CD4-positive, CD25-positive, alpha-beta regulatory T cell (primary cell): Measurements from ENCODE around the gene WWOX. TPM values are rescaled to one million over a fixed set of nuclear protein-coding genes. Genes with fewer than 3 reads are reported as not detected.

Experiments used
- ATAC-seq, 2 donors: fragments of 150-1000 bp; cut with Tn5 transposase; one replicate each; pipeline ENCODE4 v1.10.0; 2021; ENCODE audit warnings: low read depth in 2 of 2, moderate number of reproducible peaks in 2 of 2, moderate library complexity in 1 of 2
- DNase-seq, 3 donors: peaks; one replicate each; pipeline versions ENCODE4 v3.0.0 to v3.0.0-alpha.2; 2012 to 2022; ENCODE audit warnings: mixed read lengths in 1 of 3
- H3K27ac ChIP-seq: one replicate; pipeline ENCODE4 v1.7.0; 2013; ENCODE audit warnings: mild to moderate bottlenecking, low read length; ENCODE audit not compliant: insufficient read depth, poor library complexity, severe bottlenecking
- H3K27me3 ChIP-seq: one replicate; pipeline ENCODE4 v1.7.0; 2013; ENCODE audit warnings: low read length; ENCODE audit not compliant: control insufficient read depth, insufficient read depth
- H3K36me3 ChIP-seq: one replicate; pipeline ENCODE4 v1.7.0; 2013; ENCODE audit warnings: mild to moderate bottlenecking, low read length, moderate library complexity; ENCODE audit not compliant: control insufficient read depth, insufficient read depth
- H3K4me1 ChIP-seq: 2 replicates; pipeline ENCODE4 v1.7.0; 2013; ENCODE audit warnings: mild to moderate bottlenecking, low read length; ENCODE audit not compliant: insufficient read depth, control insufficient read depth, poor library complexity, severe bottlenecking
- H3K4me3 ChIP-seq: one replicate; pipeline ENCODE4 v1.7.0; 2013; ENCODE audit warnings: low read depth, mild to moderate bottlenecking, low read length, moderate library complexity
- H3K9me3 ChIP-seq, 2 experiments: 1 replicate in 1 of 2; 2 replicates in 1 of 2; pipeline ENCODE4 v1.7.0; 2013; ENCODE audit warnings: low read length in 2 of 2, mild to moderate bottlenecking in 1 of 2, moderate library complexity in 1 of 2; ENCODE audit not compliant: control insufficient read depth in 2 of 2
- H3K27ac Mint-ChIP-seq, 3 donors: one replicate each; pipeline ENCODE4 v1.8.0; 2020 to 2022; ENCODE audit warnings: mild to moderate bottlenecking in 3 of 3, mixed read lengths in 3 of 3, moderate library complexity in 2 of 3
- H3K27me3 Mint-ChIP-seq: one replicate; pipeline ENCODE4 v1.8.0; 2022; ENCODE audit warnings: mild to moderate bottlenecking, mixed read lengths
- H3K36me3 Mint-ChIP-seq: one replicate; pipeline ENCODE4 v1.8.0; 2020; ENCODE audit warnings: mixed read lengths
- H3K4me1 Mint-ChIP-seq, 4 donors: one replicate each; pipeline ENCODE4 v1.8.0; 2020 to 2022; ENCODE audit warnings: mixed read lengths in 4 of 4, mild to moderate bottlenecking in 1 of 4
- H3K4me3 Mint-ChIP-seq, 4 donors: one replicate each; pipeline ENCODE4 v1.8.0; 2020 to 2022; ENCODE audit warnings: mild to moderate bottlenecking in 4 of 4, mixed read lengths in 4 of 4, moderate library complexity in 3 of 4
- H3K9me3 Mint-ChIP-seq, 7 donors: one replicate each; pipeline ENCODE4 v1.8.0; 2020 to 2022; ENCODE audit warnings: mixed read lengths in 7 of 7, mild to moderate bottlenecking in 3 of 7, moderate library complexity in 2 of 7
- polyA plus RNA-seq, 4 donors: library from polyadenylated mRNA; unstranded; fragments of 300-500 nt; fragmentation: Illumina TruSeq; gene quantifications; one replicate each; pipeline ENCODE4 v1.2.3, GENCODE V29; 2021
- total RNA-seq: library from RNA; stranded (reverse); gene quantifications from one replicate; pipeline ENCODE4 v1.2.3, GENCODE V29; 2022

The WWOX gene
- total and polyA plus RNA-seq, 5 donors from 2014 or later: 10.3 to 18.6 (median 12.8) TPM

- ATAC-seq: no peak
- H3K27ac ChIP-seq: no peak overlapping the region
- H3K36me3 ChIP-seq: no peaks in the 10 kb centered on the region
- H3K9me3 Mint-ChIP-seq: no peaks in the 10 kb centered on the region
- H3K4me3 Mint-ChIP-seq: no peak overlapping the region
- DNase-seq: no peak
- no peaks in the 10 kb centered on the region for H3K27me3 ChIP-seq
- no peaks in the 10 kb centered on the region for H3K9me3 ChIP-seq
- no peak overlapping the region for H3K4me3 ChIP-seq
- H3K4me1 Mint-ChIP-seq: peaks cover 0 to 4% (median 0%) of the 10 kb centered on the region in 4 donors
- no peaks in the 10 kb centered on the region for H3K4me1 ChIP-seq
- no peaks in the 10 kb centered on the region for H3K36me3 Mint-ChIP-seq
- no peak overlapping the region for H3K27ac Mint-ChIP-seq
- no peaks in the 10 kb centered on the region for H3K27me3 Mint-ChIP-seq
Observed at GRCh38 chr16:79013930-79014660, 914.6 kb downstream of the WWOX start.

DNA sequence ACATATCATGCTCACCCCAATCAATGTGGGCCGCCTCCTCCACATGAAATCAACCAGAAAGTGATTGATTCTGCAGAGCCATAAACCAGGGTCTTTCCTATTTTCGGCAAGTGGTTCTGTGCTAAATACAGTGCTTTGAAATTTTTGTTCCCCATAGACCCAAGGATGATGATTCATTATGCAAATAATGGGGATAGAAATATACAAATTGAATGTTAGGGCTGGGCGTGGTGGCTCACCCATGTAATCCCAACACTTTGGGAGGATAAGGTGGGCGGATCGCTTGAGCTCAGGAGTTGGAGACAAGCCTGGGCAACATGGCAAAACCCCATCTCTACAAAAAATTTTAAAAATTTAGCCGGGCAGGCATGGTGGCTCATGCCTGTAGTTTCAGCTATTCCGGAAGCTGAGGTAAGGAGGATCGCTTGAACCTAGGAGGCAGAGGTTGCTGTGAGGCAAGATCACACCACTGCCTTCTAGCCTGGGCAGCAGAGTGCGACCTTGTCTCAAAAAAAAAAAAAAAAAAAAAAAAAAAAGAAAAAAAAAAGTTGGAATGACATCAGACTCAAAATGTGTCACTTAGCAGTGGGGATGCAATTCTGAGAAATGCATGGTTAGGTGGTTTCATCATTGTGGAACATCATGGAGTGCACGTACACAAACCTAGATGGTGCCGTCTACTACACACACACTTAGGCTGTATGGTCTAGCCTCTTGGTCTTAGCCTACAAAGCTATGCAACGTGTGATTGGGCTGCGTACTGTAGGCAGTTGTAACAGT is 919.4 kb downstream of the WWOX start:
- no peak for ATAC-seq
- Histone ChIP-seq H3K27me3 (no peaks in the 10 kb centered on the region), H3K9me3 (no peaks in the 10 kb centered on the region), H3K4me1 (no peaks in the 10 kb centered on the region), H3K27ac (no peak overlapping the region), H3K36me3 (no peaks in the 10 kb centered on the region), H3K4me3 (no peak overlapping the region)
- H3K36me3 Mint-ChIP-seq: no peaks in the 10 kb centered on the region
- H3K27me3 Mint-ChIP-seq: no peaks in the 10 kb centered on the region
- no peak overlapping the region for H3K4me3 Mint-ChIP-seq
- DNase-seq: no peak
- no peak overlapping the region for H3K27ac Mint-ChIP-seq
- no peaks in the 10 kb centered on the region for H3K4me1 Mint-ChIP-seq
- H3K9me3 Mint-ChIP-seq: no peaks in the 10 kb centered on the region

DNA sequence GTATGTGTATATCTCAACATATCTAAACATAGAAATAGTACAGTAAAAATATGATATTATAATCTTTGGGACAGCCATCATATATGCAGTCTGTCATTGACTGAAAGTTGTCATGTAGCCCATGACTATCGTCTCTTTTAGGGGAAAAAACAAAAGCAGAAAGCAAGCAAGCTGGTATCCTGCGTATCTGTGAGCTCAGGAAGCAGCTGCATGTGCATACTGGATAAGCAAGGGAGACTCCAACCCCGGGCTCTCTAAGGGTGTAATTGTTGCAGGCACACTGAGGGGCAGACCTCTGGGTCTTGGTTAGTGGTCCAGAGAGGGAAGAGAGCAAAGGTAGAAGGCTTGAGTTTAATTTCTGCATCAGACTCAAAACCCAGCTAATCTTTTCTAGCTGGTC is 920.0 kb downstream of the WWOX start:
- no peak for ATAC-seq
- Histone ChIP-seq H3K27me3 (no peaks in the 10 kb centered on the region), H3K27ac (no peak overlapping the region), H3K4me1 (no peaks in the 10 kb centered on the region), H3K9me3 (no peaks in the 10 kb centered on the region), H3K4me3 (no peak overlapping the region), H3K36me3 (no peaks in the 10 kb centered on the region)
- Mint-ChIP-seq H3K36me3 (no peaks in the 10 kb centered on the region), H3K4me3 (no peak overlapping the region), H3K9me3 (no peaks in the 10 kb centered on the region), H3K4me1 (no peaks in the 10 kb centered on the region), H3K27me3 (no peaks in the 10 kb centered on the region), H3K27ac (no peak overlapping the region)
- DNase-seq: no peak

DNA sequence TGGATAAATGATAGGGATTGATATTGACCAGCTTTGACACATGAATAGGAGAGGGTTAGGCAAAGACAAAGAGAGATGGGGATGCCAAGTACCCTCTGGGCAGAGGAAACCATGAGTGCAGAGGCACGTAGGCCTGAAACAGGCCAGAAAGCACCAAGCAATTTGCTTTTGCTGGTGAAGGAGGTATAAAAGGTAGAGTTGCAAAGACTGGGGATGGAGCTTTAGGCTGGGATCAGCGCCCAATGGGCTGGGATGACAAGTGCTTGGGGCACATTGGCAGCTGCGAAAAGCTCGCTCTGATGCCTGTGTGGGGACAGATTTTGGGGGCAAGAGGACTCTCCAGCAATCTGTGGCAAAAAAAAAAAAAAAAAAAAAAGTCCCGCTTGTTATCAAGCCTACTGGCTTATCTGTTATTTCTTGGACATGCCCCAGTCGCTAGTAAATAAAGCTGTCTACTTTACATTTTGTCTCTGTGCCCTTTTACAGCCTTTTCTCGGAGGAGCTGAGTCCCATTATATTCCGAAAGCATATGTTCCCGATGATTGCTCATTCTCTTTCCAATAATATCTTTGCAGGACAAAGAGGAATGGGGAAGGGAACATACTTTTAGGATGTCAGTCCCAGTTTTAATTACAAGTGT is 922.7 kb downstream of the WWOX start:
- no peak overlapping the region for H3K4me3 ChIP-seq
- no peak for ATAC-seq

GRCh38 chr16:79026117-79026516 is 926.7 kb downstream of the WWOX start:
- Histone ChIP-seq H3K27ac (no peak overlapping the region), H3K4me3 (no peak overlapping the region), H3K4me1 (no peaks in the 10 kb centered on the region), H3K9me3 (no peaks in the 10 kb centered on the region), H3K27me3 (no peaks in the 10 kb centered on the region), H3K36me3 (no peaks in the 10 kb centered on the region)
- peaks cover 4% of the 10 kb centered on the region for H3K36me3 Mint-ChIP-seq
- no peaks in the 10 kb centered on the region for H3K9me3 Mint-ChIP-seq
- H3K27me3 Mint-ChIP-seq: no peaks in the 10 kb centered on the region
- no peak overlapping the region for H3K27ac Mint-ChIP-seq
- ATAC-seq (no peak), DNase-seq (no peak)
- no peaks in the 10 kb centered on the region for H3K4me1 Mint-ChIP-seq
- H3K4me3 Mint-ChIP-seq: no peak overlapping the region

More for the DNA sequence above, 922.7 kb downstream of the WWOX start:
- Histone ChIP-seq H3K27me3 (no peaks in the 10 kb centered on the region), H3K36me3 (no peaks in the 10 kb centered on the region), H3K27ac (no peak overlapping the region), H3K9me3 (no peaks in the 10 kb centered on the region), H3K4me1 (no peaks in the 10 kb centered on the region)
- Mint-ChIP-seq H3K9me3 (no peaks in the 10 kb centered on the region), H3K4me1 (no peaks in the 10 kb centered on the region), H3K27me3 (no peaks in the 10 kb centered on the region), H3K4me3 (no peak overlapping the region), H3K27ac (no peak overlapping the region), H3K36me3 (no peaks in the 10 kb centered on the region)
- DNase-seq: no peak

DNA sequence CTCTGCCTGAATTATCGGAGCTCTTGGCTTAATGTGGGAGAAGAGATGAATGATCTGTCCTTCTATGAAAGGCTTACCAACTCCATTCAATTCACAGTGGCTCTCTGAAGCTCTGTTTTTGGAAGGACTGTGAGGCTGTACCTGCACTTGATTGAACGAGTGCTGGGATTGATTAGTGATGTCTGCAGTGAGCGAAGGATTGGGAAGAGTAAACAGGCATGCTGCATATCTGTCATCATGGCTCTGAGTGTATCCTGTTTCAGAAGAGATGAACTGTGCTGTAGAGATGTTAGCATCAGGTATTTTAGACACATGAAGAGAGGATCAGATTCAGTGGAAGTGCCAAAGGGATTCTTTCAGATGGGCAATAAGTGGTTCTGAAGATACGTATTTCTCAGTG is 937.1 kb downstream of the WWOX start:
- no peaks in the 10 kb centered on the region for H3K4me1 ChIP-seq
- no peak overlapping the region for H3K4me3 ChIP-seq
- H3K27me3 Mint-ChIP-seq: no peaks in the 10 kb centered on the region
- H3K9me3 ChIP-seq: peaks cover 0 to 1% of the 10 kb centered on the region in 2 experiments
- no peaks in the 10 kb centered on the region for H3K27me3 ChIP-seq
- no peaks in the 10 kb centered on the region for H3K36me3 ChIP-seq
- no peak for DNase-seq
- no peak overlapping the region for H3K4me3 Mint-ChIP-seq
- H3K9me3 Mint-ChIP-seq: peaks cover 1 to 9% (median 4%) of the 10 kb centered on the region in 7 donors
- no peak overlapping the region for H3K27ac Mint-ChIP-seq
- H3K27ac ChIP-seq: no peak overlapping the region
- H3K4me1 Mint-ChIP-seq: peaks cover 0 to 8% (median 2%) of the 10 kb centered on the region in 4 donors
- H3K36me3 Mint-ChIP-seq: peaks cover 3% of the 10 kb centered on the region
- no peak for ATAC-seq

GRCh38 chr16:79037521-79038373 is 938.3 kb downstream of the WWOX start:
- H3K27me3 ChIP-seq: no peaks in the 10 kb centered on the region
- DNase-seq (no peak), ATAC-seq (no peak)
- Mint-ChIP-seq H3K36me3 (peaks cover 3% of the 10 kb centered on the region), H3K9me3 (peaks cover 1 to 9% (median 4%) of the 10 kb centered on the region in 7 donors), H3K4me1 (peaks cover 2 to 15% (median 9%) of the 10 kb centered on the region in 4 donors), H3K27me3 (no peaks in the 10 kb centered on the region), H3K27ac (no peak overlapping the region), H3K4me3 (no peak overlapping the region)
- peaks cover 0 to 1% of the 10 kb centered on the region in 2 experiments for H3K9me3 ChIP-seq
- no peaks in the 10 kb centered on the region for H3K36me3 ChIP-seq
- peaks cover 2% of the 10 kb centered on the region for H3K4me1 ChIP-seq
- H3K4me3 ChIP-seq: no peak overlapping the region
- no peak overlapping the region for H3K27ac ChIP-seq
